ENCODE measurements around the gene CDC42EP4. TPM values are rescaled to one million over a fixed set of nuclear protein-coding genes. Genes with fewer than 3 reads are reported as not detected.

The CDC42EP4 gene
- total and polyA plus RNA-seq, 9 of the 15 experiments (the other 6 are each of a cell fraction or from before 2014, with no cell fraction given): 0.65 to 20.8 (median 12.3) TPM

GRCh38 chr17:73300392-73300791 lies 11.4 kb downstream of the CDC42EP4 start:
- H3K79me2 ChIP-seq (ENCODE audit: control insufficient read depth, insufficient read depth, low read length): peaks cover 65% of the 10 kb centered on the region
- no peak for TF ChIP-seq NR2C1 (IDR thresholded peaks at IDR 0.05)
- TF ChIP-seq NR2C1 (tag; IDR thresholded peaks at IDR 0.05): no peak
- no peak for TF ChIP-seq ELF4 (CRISPR knock-in tag; IDR thresholded peaks at IDR 0.05)
- TF ChIP-seq TCF3 (CRISPR knock-in tag; IDR thresholded peaks at IDR 0.05): no peak
- no peak for TF ChIP-seq ATF3 (IDR thresholded peaks at IDR 0.05)
- TF ChIP-seq ATF3 (CRISPR knock-in tag; conservative IDR thresholded peaks at IDR 0.05): no peak
- TF ChIP-seq CCAR2 (IDR thresholded peaks at IDR 0.05; ENCODE audit: low read depth, low read length): no peak
- TF ChIP-seq SFPQ (IDR thresholded peaks at IDR 0.05; ENCODE audit: low read depth, low read length): no peak
- TF ChIP-seq PRPF4 (IDR thresholded peaks at IDR 0.05; ENCODE audit: insufficient read depth, low read depth, low read length, poor library complexity, severe bottlenecking): no peak
- TF ChIP-seq PCBP2 (IDR thresholded peaks at IDR 0.05; ENCODE audit: low read depth, low read length, poor library complexity, severe bottlenecking): no peak
- no peak for TF ChIP-seq POLR2A (conservative IDR thresholded peaks at IDR 0.05)
- no peak for TF ChIP-seq PREB (CRISPR knock-in tag; IDR thresholded peaks at IDR 0.05)
- TF ChIP-seq THAP7 (CRISPR knock-in tag; IDR thresholded peaks at IDR 0.05): no peak
- no peak for TF ChIP-seq TRIM24 (IDR thresholded peaks at IDR 0.05)
- TF ChIP-seq NCOA2 (IDR thresholded peaks at IDR 0.05; ENCODE audit: partially characterized antibody in 2 of 2): no peak
- H3K27me3 ChIP-seq (ENCODE audit: control insufficient read depth in 2 of 2, insufficient read depth in 2 of 2, low read length in 2 of 2): no peaks in the 10 kb centered on the region
- peaks cover 6% of the 10 kb centered on the region; the same call in 1 of the 3 replicates for H3K36me3 ChIP-seq (ENCODE audit: control insufficient read depth, insufficient read depth, low read length)
- DNase-seq (ENCODE audit: extremely low read depth in 1 of 4, low spot score in 3 of 4): no peak
- intact Hi-C loops (cut with micrococcal nuclease): no loop called here
- no peaks in the 10 kb centered on the region for H3K9me3 ChIP-seq (replicated peaks; ENCODE audit: control insufficient read depth, insufficient read depth, low read depth, low read length)
- H3K27ac ChIP-seq (ENCODE audit: extremely low read depth, low read depth, low read length): no peak overlapping the region
- H3K9ac ChIP-seq (ENCODE audit: insufficient read depth in 1 of 2, low read depth in 2 of 2, low read length in 2 of 2): no peak overlapping the region
- ChIA-PET POLR2A (interaction anchor here (1.5 kb wide), 2 partner anchors 9 kb away, joined by 5 to 8 read pairs; no protein-coding TSS in a partner anchor), CTCF (ENCODE audit: low intra/inter-chr PET ratio) (no interaction called here)
- H3K4me2 ChIP-seq (ENCODE audit: insufficient read depth, low read length): no peak overlapping the region
- no peak for ATAC-seq
- FAIRE-seq: no peak
- H3K4me1 ChIP-seq (replicated peaks in 1 of 2; ENCODE audit: control insufficient read depth in 2 of 2, insufficient read depth in 2 of 2, low read length in 2 of 2): peaks cover 9 to 28% of the 10 kb centered on the region in 2 experiments
- H4K20me1 ChIP-seq (replicated peaks; ENCODE audit: control insufficient read depth, insufficient read depth, low read length): no peaks in the 10 kb centered on the region; the same call in 1 of the 2 replicates
- no peak overlapping the region for H3K4me3 ChIP-seq
- H3K9me1 ChIP-seq (ENCODE audit: control insufficient read depth, insufficient read depth, low read length): no peaks in the 10 kb centered on the region
- H2AFZ ChIP-seq (ENCODE audit: low read depth, low read length): no peak overlapping the region
- 81% methylated on average over 3 of the region's 3 CpGs for WGBS (ENCODE audit: insufficient coverage, low coverage, missing lambda C conversion rate)
- BruUV-seq (replicated peaks): no TSS peak
- in situ Hi-C loops (cut with MboI): no loop called here
